ENCODE results near the gene OVAAL.

OVAAL gene

GRCh38 chr1:180558664-180559063, at the start of gene OVAAL:
Gene OVAAL, plus strand, starts transcription at chr1:180558964.
- Histone ChIP-seq H3K4me1 (ENCODE audit: insufficient read depth, low read length) (peaks cover 4% of the 10 kb centered on the region; the same call in 1 of the 2 replicates), H3K9ac (ENCODE audit: low read depth, low read length) (no peak within 1 kb of the TSS), H3K36me3 (ENCODE audit: insufficient read depth, low read length) (no peaks in the 10 kb centered on the region)

GRCh38 chr1:180510882-180511281, 47.9 kb upstream of the OVAAL start:
- Histone ChIP-seq H3K36me3 (ENCODE audit: insufficient read depth, low read length) (no peaks in the 10 kb centered on the region), H3K9ac (ENCODE audit: low read depth, low read length) (no peak overlapping the region)

More at GRCh38 chr1:180558664-180559063, at the start of gene OVAAL:
- no peaks in the 10 kb centered on the region; the same call in 1 of the 2 replicates for H3K9me3 ChIP-seq (ENCODE audit: control insufficient read depth, insufficient read depth, low read length)

GRCh38 chr1:180513531-180513930, 45.2 kb upstream of the OVAAL start:
- Histone ChIP-seq H3K4me1 (ENCODE audit: insufficient read depth, low read length) (peaks cover 5% of the 10 kb centered on the region; the same call in 1 of the 2 replicates), H3K36me3 (ENCODE audit: insufficient read depth, low read length) (no peaks in the 10 kb centered on the region), H3K9me3 (ENCODE audit: control insufficient read depth, insufficient read depth, low read length) (0 out of 2 replicates have a peak, but pooled peaks cover 3% of the 10 kb centered on the region), H3K9ac (ENCODE audit: low read depth, low read length) (no peak overlapping the region)

More at GRCh38 chr1:180510882-180511281, 47.9 kb upstream of the OVAAL start:
- 0 out of 2 replicates have a peak, but pooled peaks cover 3% of the 10 kb centered on the region for H3K9me3 ChIP-seq (ENCODE audit: control insufficient read depth, insufficient read depth, low read length)
- no peaks in the 10 kb centered on the region for H3K4me1 ChIP-seq (ENCODE audit: insufficient read depth, low read length)

- H3K9ac ChIP-seq (ENCODE audit: low read depth, low read length): no peak overlapping the region
- peaks cover 12% of the 10 kb centered on the region for H3K4me1 ChIP-seq (ENCODE audit: insufficient read depth, low read length)
- no peaks in the 10 kb centered on the region for H3K36me3 ChIP-seq (ENCODE audit: insufficient read depth, low read length)
- 0 out of 2 replicates have a peak, but pooled peaks cover 3% of the 10 kb centered on the region for H3K9me3 ChIP-seq (ENCODE audit: control insufficient read depth, insufficient read depth, low read length)
These were observed 43.4 kb upstream of the OVAAL start for GRCh38 chr1:180515364-180515763.

GRCh38 chr1:180515857-180516388, 42.8 kb upstream of the OVAAL start:
- H3K4me1 ChIP-seq (ENCODE audit: insufficient read depth, low read length): peaks cover 12% of the 10 kb centered on the region
- 0 out of 2 replicates have a peak, but pooled peaks cover 3% of the 10 kb centered on the region for H3K9me3 ChIP-seq (ENCODE audit: control insufficient read depth, insufficient read depth, low read length)
- no peaks in the 10 kb centered on the region for H3K36me3 ChIP-seq (ENCODE audit: insufficient read depth, low read length)
- H3K9ac ChIP-seq (ENCODE audit: low read depth, low read length): no peak overlapping the region

GRCh38 chr1:180519846-180520245, 38.9 kb upstream of the OVAAL start:
- Histone ChIP-seq H3K36me3 (ENCODE audit: insufficient read depth, low read length) (no peaks in the 10 kb centered on the region), H3K9ac (ENCODE audit: low read depth, low read length) (no peak overlapping the region), H3K4me1 (ENCODE audit: insufficient read depth, low read length) (peaks cover 27% of the 10 kb centered on the region), H3K9me3 (ENCODE audit: control insufficient read depth, insufficient read depth, low read length) (no peaks in the 10 kb centered on the region)

- Histone ChIP-seq H3K9ac (ENCODE audit: low read depth, low read length) (no peak overlapping the region), H3K4me1 (ENCODE audit: insufficient read depth, low read length) (peaks cover 22% of the 10 kb centered on the region), H3K36me3 (ENCODE audit: insufficient read depth, low read length) (no peaks in the 10 kb centered on the region), H3K9me3 (ENCODE audit: control insufficient read depth, insufficient read depth, low read length) (no peaks in the 10 kb centered on the region)
These were observed 37.1 kb upstream of the OVAAL start for GRCh38 chr1:180521474-180522212.

GRCh38 chr1:180522213-180522515, 36.6 kb upstream of the OVAAL start:
- Histone ChIP-seq H3K9ac (ENCODE audit: low read depth, low read length) (no peak overlapping the region), H3K4me1 (ENCODE audit: insufficient read depth, low read length) (peaks cover 22% of the 10 kb centered on the region), H3K9me3 (ENCODE audit: control insufficient read depth, insufficient read depth, low read length) (no peaks in the 10 kb centered on the region), H3K36me3 (ENCODE audit: insufficient read depth, low read length) (no peaks in the 10 kb centered on the region)

- Histone ChIP-seq H3K4me1 (ENCODE audit: insufficient read depth, low read length) (peaks cover 22% of the 10 kb centered on the region), H3K36me3 (ENCODE audit: insufficient read depth, low read length) (no peaks in the 10 kb centered on the region), H3K9me3 (ENCODE audit: control insufficient read depth, insufficient read depth, low read length) (no peaks in the 10 kb centered on the region), H3K9ac (ENCODE audit: low read depth, low read length) (no peak overlapping the region)
These were observed 34.4 kb upstream of the OVAAL start for GRCh38 chr1:180524160-180524914.

GRCh38 chr1:180524915-180525714, 33.6 kb upstream of the OVAAL start:
- H3K9ac ChIP-seq (ENCODE audit: low read depth, low read length): no peak overlapping the region

GRCh38 chr1:180525715-180526039, 33.1 kb upstream of the OVAAL start:
- H3K9ac ChIP-seq (ENCODE audit: low read depth, low read length): no peak overlapping the region
- no peaks in the 10 kb centered on the region for H3K9me3 ChIP-seq (ENCODE audit: control insufficient read depth, insufficient read depth, low read length)
- peaks cover 21% of the 10 kb centered on the region for H3K4me1 ChIP-seq (ENCODE audit: insufficient read depth, low read length)

More at GRCh38 chr1:180524915-180525714, 33.6 kb upstream of the OVAAL start:
- Histone ChIP-seq H3K36me3 (ENCODE audit: insufficient read depth, low read length) (no peaks in the 10 kb centered on the region), H3K4me1 (ENCODE audit: insufficient read depth, low read length) (peaks cover 17% of the 10 kb centered on the region), H3K9me3 (ENCODE audit: control insufficient read depth, insufficient read depth, low read length) (no peaks in the 10 kb centered on the region)

GRCh38 chr1:180527101-180527669, 31.6 kb upstream of the OVAAL start:
- H3K36me3 ChIP-seq (ENCODE audit: insufficient read depth, low read length): no peaks in the 10 kb centered on the region
- H3K9ac ChIP-seq (ENCODE audit: low read depth, low read length): no peak overlapping the region
- no peaks in the 10 kb centered on the region for H3K9me3 ChIP-seq (ENCODE audit: control insufficient read depth, insufficient read depth, low read length)
- peaks cover 12% of the 10 kb centered on the region for H3K4me1 ChIP-seq (ENCODE audit: insufficient read depth, low read length)

More at GRCh38 chr1:180525715-180526039, 33.1 kb upstream of the OVAAL start:
- H3K36me3 ChIP-seq (ENCODE audit: insufficient read depth, low read length): no peaks in the 10 kb centered on the region

GRCh38 chr1:180528868-180529470, 29.8 kb upstream of the OVAAL start:
- peaks cover 6% of the 10 kb centered on the region for H3K4me1 ChIP-seq (ENCODE audit: insufficient read depth, low read length)
- H3K9me3 ChIP-seq (ENCODE audit: control insufficient read depth, insufficient read depth, low read length): no peaks in the 10 kb centered on the region
- H3K9ac ChIP-seq (ENCODE audit: low read depth, low read length): no peak overlapping the region
- no peaks in the 10 kb centered on the region for H3K36me3 ChIP-seq (ENCODE audit: insufficient read depth, low read length)

All from ES-I3 (cell line).